ENCODE measurements around the gene ACTR8.

The ACTR8 gene

DNA sequence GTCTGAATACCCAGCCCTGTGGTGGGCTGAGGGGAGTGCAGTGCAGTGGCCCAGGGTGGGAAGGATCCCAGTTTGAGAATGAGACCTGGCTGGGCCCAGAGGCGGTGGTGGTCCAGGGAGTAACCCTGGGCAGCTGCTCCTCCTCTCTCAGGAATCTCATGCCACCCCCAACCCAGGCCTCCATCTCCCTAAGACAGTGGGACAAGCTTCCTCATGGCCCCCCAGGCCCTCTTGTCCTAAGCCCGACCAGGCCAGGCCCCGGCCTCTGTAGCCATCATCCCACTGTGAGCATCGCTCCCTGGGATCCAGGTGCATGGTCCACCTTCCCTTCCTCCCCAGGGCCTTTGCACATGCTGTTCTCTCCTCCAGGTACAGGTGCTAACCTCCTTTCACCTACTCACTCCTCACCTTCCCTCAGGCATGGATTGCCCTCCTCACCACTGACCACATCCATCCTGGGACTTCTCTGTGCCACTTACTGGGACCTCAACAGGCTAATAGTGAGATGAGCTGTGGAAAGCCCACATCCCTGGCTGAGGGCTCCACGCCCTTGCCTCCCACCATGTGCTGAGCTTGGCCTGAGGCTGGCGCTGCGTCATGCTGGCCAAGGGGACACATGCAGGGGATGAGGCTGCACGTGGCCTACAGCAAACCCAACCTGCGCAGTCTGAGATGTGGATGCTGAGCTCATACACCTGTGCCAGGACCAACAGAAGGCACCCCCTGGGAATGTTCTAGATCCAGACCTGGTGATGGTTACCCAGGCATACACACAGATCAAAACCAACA lies 45.7 kb downstream of the ACTR8 start:
- H3K4me3 ChIP-seq (ENCODE audit: low read length) = no peak overlapping the region
- no peak for DNase-seq (ENCODE audit: low read depth, low spot score)
- no peaks in the 10 kb centered on the region for H3K27me3 ChIP-seq (ENCODE audit: control insufficient read depth, insufficient read depth, low read length)
- H3K36me3 ChIP-seq (ENCODE audit: control insufficient read depth, insufficient read depth, low read length) = peaks cover 7% of the 10 kb centered on the region; the same call in 1 of the 2 replicates
- no CpG with 5 or more reads among the region's 9 CpGs for WGBS (ENCODE audit: insufficient coverage, insufficient read length)
- H3K4me1 ChIP-seq (ENCODE audit: control insufficient read depth, insufficient read depth, low read length) = no peaks in the 10 kb centered on the region
- H3K27ac ChIP-seq (ENCODE audit: low read length) = no peak overlapping the region
- no peaks in the 10 kb centered on the region for H3K9me3 ChIP-seq (ENCODE audit: control insufficient read depth, insufficient read depth, low read length)

DNA sequence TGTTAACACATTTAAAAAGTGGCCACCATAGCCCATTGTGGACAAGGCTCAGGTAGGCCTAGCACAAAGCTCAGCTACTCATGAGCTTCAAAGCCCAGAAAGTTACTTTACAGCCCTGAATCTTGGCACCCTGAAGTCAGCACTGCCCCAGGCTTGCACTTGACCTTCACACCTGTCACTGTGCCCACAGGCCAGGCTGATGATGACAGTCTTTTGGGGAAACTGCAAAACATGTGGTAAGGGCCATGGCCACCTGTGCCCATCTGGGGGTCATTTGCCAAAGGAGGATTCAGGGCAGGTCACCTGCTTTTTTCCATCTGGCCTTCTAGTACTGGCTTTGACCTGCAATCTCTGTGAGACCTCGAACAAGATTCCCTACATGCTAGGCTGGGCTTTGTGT lies 46.7 kb downstream of the ACTR8 start:
- Histone ChIP-seq H3K36me3 (ENCODE audit: control insufficient read depth, insufficient read depth, low read length) (peaks cover 7% of the 10 kb centered on the region; the same call in 1 of the 2 replicates), H3K9me3 (ENCODE audit: control insufficient read depth, insufficient read depth, low read length) (no peaks in the 10 kb centered on the region), H3K27me3 (ENCODE audit: control insufficient read depth, insufficient read depth, low read length) (no peaks in the 10 kb centered on the region), H3K4me3 (ENCODE audit: low read length) (no peak overlapping the region), H3K4me1 (ENCODE audit: control insufficient read depth, insufficient read depth, low read length) (no peaks in the 10 kb centered on the region), H3K27ac (ENCODE audit: low read length) (no peak overlapping the region)
- DNase-seq (ENCODE audit: low read depth, low spot score) = no peak
- no CpG with 5 or more reads among the region's 1 CpG for WGBS (ENCODE audit: insufficient coverage, insufficient read length)

DNA sequence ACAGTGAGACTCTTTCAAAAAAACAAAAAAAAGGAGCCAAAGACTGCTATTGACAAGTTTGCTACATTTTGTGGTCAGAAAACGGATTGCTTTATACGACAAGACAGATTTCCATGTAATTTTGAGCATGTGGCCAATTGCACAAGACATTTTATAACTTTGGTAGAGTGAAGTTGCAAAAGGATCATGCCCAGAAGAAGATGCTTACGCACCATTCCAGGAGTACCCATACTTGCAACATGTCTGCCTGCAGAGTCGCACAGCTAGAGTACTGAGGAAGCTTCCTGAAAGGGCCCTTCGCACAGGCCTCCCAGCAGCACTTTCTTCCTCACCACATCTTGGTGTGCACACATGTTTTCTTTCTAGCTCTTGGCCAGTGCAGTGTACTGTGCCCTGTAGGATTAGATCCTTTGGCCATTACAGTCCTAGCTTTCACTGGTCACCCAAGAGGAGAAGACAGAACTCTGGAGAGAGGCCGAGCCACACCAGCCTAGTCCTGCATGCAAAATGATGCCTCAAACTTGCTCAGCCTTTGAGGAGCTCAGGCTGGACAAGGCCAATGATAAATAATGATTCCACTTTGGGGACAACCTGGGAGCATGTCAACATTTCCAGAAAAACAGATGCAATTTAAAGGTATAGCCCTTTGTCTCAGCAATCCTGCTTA lies 47.4 kb downstream of the ACTR8 start:
- H3K27me3 ChIP-seq (ENCODE audit: control insufficient read depth, insufficient read depth, low read length) = no peaks in the 10 kb centered on the region
- peaks cover 7% of the 10 kb centered on the region; the same call in 1 of the 2 replicates for H3K36me3 ChIP-seq (ENCODE audit: control insufficient read depth, insufficient read depth, low read length)
- DNase-seq (ENCODE audit: low read depth, low spot score) = no peak
- no peaks in the 10 kb centered on the region for H3K4me1 ChIP-seq (ENCODE audit: control insufficient read depth, insufficient read depth, low read length)
- H3K4me3 ChIP-seq (ENCODE audit: low read length) = no peak overlapping the region
- no CpG with 5 or more reads among the region's 6 CpGs for WGBS (ENCODE audit: insufficient coverage, insufficient read length)
- H3K9me3 ChIP-seq (ENCODE audit: control insufficient read depth, insufficient read depth, low read length) = no peaks in the 10 kb centered on the region
- H3K27ac ChIP-seq (ENCODE audit: low read length) = no peak overlapping the region

DNA sequence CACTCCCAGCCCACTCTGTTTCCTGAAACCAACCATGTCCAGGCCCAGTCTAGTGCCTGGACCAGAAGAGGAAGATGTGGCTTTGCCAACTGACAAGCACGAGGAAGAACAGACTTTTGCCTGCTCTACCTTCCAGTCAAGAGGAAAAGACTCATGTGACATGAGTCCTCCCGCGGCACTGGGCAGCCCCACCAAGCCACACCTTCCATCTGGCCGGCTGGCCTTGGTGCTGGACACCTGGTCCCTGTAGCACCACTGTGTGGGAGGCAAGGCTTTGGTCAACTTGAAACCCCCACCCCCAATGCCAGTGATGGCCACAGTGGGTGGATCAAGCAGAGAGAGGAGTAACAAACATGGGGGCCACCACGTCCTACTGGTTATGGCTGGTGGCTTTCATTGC lies 48.3 kb downstream of the ACTR8 start:
- Histone ChIP-seq H3K36me3 (ENCODE audit: control insufficient read depth, insufficient read depth, low read length) (peaks cover 5% of the 10 kb centered on the region; the same call in 1 of the 2 replicates), H3K9me3 (ENCODE audit: control insufficient read depth, insufficient read depth, low read length) (no peaks in the 10 kb centered on the region), H3K27ac (ENCODE audit: low read length) (no peak overlapping the region), H3K4me3 (ENCODE audit: low read length) (no peak overlapping the region), H3K4me1 (ENCODE audit: control insufficient read depth, insufficient read depth, low read length) (no peaks in the 10 kb centered on the region), H3K27me3 (ENCODE audit: control insufficient read depth, insufficient read depth, low read length) (no peaks in the 10 kb centered on the region)
- no peak for DNase-seq (ENCODE audit: low read depth, low spot score)
- WGBS (ENCODE audit: insufficient coverage, insufficient read length) = no CpG with 5 or more reads among the region's 5 CpGs

DNA sequence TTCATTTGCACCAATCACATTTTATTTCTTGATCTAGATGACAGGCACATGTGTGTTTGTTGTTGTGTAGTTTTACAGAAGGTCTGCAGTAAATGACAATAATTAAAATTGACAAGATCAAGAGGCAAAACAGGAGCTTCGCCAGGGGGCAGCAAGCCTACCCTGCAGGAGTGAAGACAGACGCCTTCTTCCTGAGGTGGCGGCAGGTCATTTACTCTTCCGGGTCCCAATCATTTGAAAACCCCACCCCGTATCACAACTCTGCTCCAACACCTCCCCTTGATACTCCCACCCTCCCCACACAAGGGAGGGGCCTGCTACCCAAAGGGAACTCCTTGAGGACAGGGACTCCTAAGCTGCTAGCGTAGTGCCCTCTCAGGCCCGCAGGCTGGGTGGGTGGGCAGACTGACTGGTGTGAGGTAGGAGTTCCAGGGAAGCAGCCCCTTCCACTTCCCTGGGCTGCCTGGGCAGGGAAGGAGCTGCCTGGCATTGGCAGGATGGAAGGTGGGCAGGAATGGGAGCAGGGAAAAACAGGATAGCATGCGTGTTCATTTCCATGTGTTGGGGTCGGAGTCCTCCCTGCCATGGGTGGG lies 48.8 kb downstream of the ACTR8 start:
- WGBS (ENCODE audit: insufficient coverage, insufficient read length) = no CpG with 5 or more reads among the region's 9 CpGs
- peaks cover 1% of the 10 kb centered on the region; the same call in 1 of the 2 replicates for H3K36me3 ChIP-seq (ENCODE audit: control insufficient read depth, insufficient read depth, low read length)
- H3K27ac ChIP-seq (ENCODE audit: low read length) = no peak overlapping the region
- no peak for DNase-seq (ENCODE audit: low read depth, low spot score)
- H3K27me3 ChIP-seq (ENCODE audit: control insufficient read depth, insufficient read depth, low read length) = no peaks in the 10 kb centered on the region
- no peak overlapping the region for H3K4me3 ChIP-seq (ENCODE audit: low read length)
- no peaks in the 10 kb centered on the region for H3K4me1 ChIP-seq (ENCODE audit: control insufficient read depth, insufficient read depth, low read length)
- H3K9me3 ChIP-seq (ENCODE audit: control insufficient read depth, insufficient read depth, low read length) = no peaks in the 10 kb centered on the region

DNA sequence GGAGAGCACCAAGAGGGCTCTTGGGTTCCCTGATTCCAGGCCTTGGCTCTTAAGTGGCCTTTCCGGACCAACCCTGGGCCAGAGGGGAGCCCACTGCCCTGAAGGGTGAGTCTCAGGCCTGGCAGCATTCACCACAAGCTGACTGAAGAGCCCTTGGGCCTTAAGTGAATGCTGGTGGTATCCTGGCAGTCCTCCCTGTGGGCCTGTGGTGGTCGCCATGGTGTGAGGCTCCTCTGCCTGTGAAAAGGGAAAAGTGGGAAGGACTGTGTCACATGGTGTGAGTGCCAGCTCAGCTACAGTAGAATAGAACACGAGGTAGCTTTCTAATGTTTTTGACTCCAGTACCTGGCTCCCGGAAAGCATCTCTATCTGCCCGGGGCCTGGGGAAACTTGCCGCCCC lies 51.0 kb downstream of the ACTR8 start:
- no peaks in the 10 kb centered on the region for H3K4me1 ChIP-seq (ENCODE audit: control insufficient read depth, insufficient read depth, low read length)
- H3K27me3 ChIP-seq (ENCODE audit: control insufficient read depth, insufficient read depth, low read length) = no peaks in the 10 kb centered on the region
- no peaks in the 10 kb centered on the region for H3K9me3 ChIP-seq (ENCODE audit: control insufficient read depth, insufficient read depth, low read length)
- H3K4me3 ChIP-seq (ENCODE audit: low read length) = no peak overlapping the region
- H3K36me3 ChIP-seq (ENCODE audit: control insufficient read depth, insufficient read depth, low read length) = no peaks in the 10 kb centered on the region
- no CpG with 5 or more reads among the region's 6 CpGs for WGBS (ENCODE audit: insufficient coverage, insufficient read length)
- no peak overlapping the region for H3K27ac ChIP-seq (ENCODE audit: low read length)
- no peak for DNase-seq (ENCODE audit: low read depth, low spot score)

DNA sequence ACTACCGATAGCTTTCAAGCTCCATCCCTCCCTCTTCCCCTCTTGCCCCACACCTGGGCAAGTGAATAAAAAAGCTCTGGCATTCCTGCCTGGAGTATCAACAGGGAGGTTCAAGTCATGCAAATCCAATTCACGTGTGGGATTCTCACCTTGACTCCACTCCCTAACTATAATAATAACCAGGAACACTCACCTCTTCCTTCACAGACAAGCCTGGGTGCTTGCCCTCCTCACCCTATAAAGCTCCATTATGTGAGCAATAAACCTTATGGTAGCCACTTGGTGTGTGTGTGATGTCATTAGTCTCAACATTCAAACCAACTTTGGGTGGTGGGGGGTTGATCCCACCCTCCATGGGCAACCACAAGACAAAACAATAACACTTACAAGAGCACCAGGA lies 52.3 kb downstream of the ACTR8 start:
- no CpG with 5 or more reads among the region's 2 CpGs for WGBS (ENCODE audit: insufficient coverage, insufficient read length)
- H3K27ac ChIP-seq (ENCODE audit: low read length) = no peak overlapping the region

DNA sequence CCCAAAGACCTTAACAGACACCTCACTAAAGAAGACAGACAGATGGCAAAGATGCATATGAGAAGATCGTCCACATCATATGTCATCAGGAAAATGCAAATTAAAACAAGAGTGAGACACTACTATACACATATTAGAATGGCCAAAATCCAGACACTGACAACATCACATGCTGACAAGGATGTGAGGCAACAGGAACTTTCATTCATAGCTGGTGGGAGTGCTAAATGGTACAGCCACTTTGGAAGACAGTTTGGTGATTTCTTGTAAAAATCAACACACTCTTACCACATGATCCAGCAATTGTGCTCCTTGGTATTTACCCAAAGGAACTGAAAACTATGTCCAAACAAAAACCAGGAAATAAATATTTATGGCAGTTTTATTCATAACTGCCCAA lies 53.4 kb downstream of the ACTR8 start:
- Histone ChIP-seq H3K9me3 (ENCODE audit: control insufficient read depth, insufficient read depth, low read length) (no peaks in the 10 kb centered on the region), H3K4me1 (ENCODE audit: control insufficient read depth, insufficient read depth, low read length) (no peaks in the 10 kb centered on the region), H3K27me3 (ENCODE audit: control insufficient read depth, insufficient read depth, low read length) (no peaks in the 10 kb centered on the region), H3K27ac (ENCODE audit: low read length) (no peak overlapping the region), H3K4me3 (ENCODE audit: low read length) (no peak overlapping the region), H3K36me3 (ENCODE audit: control insufficient read depth, insufficient read depth, low read length) (no peaks in the 10 kb centered on the region)
- no CpG with 5 or more reads among the region's 1 CpG for WGBS (ENCODE audit: insufficient coverage, insufficient read length)
- no peak for DNase-seq (ENCODE audit: low read depth, low spot score)

More for the DNA sequence above, 52.3 kb downstream of the ACTR8 start:
- no peaks in the 10 kb centered on the region for H3K9me3 ChIP-seq (ENCODE audit: control insufficient read depth, insufficient read depth, low read length)
- DNase-seq (ENCODE audit: low read depth, low spot score) = no peak
- H3K4me1 ChIP-seq (ENCODE audit: control insufficient read depth, insufficient read depth, low read length) = no peaks in the 10 kb centered on the region
- no peaks in the 10 kb centered on the region for H3K27me3 ChIP-seq (ENCODE audit: control insufficient read depth, insufficient read depth, low read length)
- no peaks in the 10 kb centered on the region for H3K36me3 ChIP-seq (ENCODE audit: control insufficient read depth, insufficient read depth, low read length)
- no peak overlapping the region for H3K4me3 ChIP-seq (ENCODE audit: low read length)

DNA sequence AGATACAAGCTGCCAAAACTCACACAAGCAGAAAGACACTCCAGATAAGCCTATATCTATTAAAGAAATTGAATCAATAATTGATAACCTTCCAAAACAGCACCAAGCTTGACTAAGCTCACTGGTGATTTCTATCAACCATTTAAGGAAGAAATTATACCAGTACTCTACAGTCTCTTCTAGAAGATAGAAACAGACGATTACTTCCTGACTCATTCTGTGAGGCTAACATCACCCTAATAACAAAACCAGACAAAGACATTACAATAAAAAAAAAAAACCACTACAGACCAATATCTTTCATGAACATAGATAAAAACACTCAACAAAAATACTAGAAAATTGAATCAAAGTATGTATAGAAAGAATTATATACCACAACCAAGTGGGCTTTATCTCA lies 55.9 kb downstream of the ACTR8 start:
- Histone ChIP-seq H3K27ac (ENCODE audit: low read length) (no peak overlapping the region), H3K4me3 (ENCODE audit: low read length) (no peak overlapping the region), H3K36me3 (ENCODE audit: control insufficient read depth, insufficient read depth, low read length) (0 out of 2 replicates have a peak, but pooled peaks cover 4% of the 10 kb centered on the region), H3K9me3 (ENCODE audit: control insufficient read depth, insufficient read depth, low read length) (no peaks in the 10 kb centered on the region), H3K27me3 (ENCODE audit: control insufficient read depth, insufficient read depth, low read length) (no peaks in the 10 kb centered on the region), H3K4me1 (ENCODE audit: control insufficient read depth, insufficient read depth, low read length) (no peaks in the 10 kb centered on the region)
- WGBS (ENCODE audit: insufficient coverage, insufficient read length) = no CpG with 5 or more reads among the region's 1 CpG
- no peak for DNase-seq (ENCODE audit: low read depth, low spot score)

DNA sequence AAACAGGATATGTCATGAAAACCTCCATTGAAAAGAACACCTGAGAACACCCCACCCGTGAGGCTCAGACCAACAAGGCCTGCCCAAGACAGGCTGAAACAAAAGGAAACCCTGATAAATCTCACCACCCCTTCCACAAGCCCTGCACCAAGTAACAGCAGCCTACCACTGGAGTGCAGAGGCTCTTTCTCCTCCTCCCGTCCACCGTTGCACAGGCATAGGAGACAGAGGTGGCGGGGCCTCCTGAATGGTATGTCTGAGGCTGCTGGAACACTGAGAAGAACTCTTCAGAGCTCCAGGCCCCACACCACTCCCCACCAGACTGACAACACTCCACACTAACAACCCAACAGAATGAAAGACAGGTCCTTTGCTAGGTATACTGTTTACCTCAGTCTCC lies 57.2 kb downstream of the ACTR8 start:
- H3K36me3 ChIP-seq (ENCODE audit: control insufficient read depth, insufficient read depth, low read length) = 0 out of 2 replicates have a peak, but pooled peaks cover 4% of the 10 kb centered on the region

More for the DNA sequence above, 57.2 kb downstream of the ACTR8 start:
- H3K9me3 ChIP-seq (ENCODE audit: control insufficient read depth, insufficient read depth, low read length) = no peaks in the 10 kb centered on the region
- no CpG with 5 or more reads among the region's 4 CpGs for WGBS (ENCODE audit: insufficient coverage, insufficient read length)
- DNase-seq (ENCODE audit: low read depth, low spot score) = no peak
- H3K27me3 ChIP-seq (ENCODE audit: control insufficient read depth, insufficient read depth, low read length) = no peaks in the 10 kb centered on the region
- H3K4me3 ChIP-seq (ENCODE audit: low read length) = no peak overlapping the region
- no peak overlapping the region for H3K27ac ChIP-seq (ENCODE audit: low read length)
- H3K4me1 ChIP-seq (ENCODE audit: control insufficient read depth, insufficient read depth, low read length) = no peaks in the 10 kb centered on the region
